Measurements from ENCODE around the gene KRT31.

DNA sequence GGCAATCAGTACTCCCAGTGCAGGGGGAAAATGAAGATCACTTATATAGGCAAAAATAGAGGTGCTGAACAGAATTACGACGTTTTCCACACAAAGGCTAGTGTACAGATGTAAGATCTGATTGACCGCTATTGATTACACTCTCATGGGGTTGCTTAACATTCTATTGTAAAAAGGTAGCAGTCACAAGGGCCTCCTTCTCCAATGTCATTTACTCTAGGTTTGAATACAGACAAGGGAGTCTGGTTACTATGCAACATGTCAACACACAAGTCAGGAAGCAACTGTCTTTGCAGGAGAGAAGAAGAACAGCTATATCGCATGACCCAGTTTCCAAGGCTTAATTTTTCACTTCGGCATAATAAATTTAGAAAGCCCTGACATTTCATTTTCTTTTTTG, 19.1 kb upstream of the KRT31 start:
- TF ChIP-seq CTCF (IDR thresholded peaks at IDR 0.05) (no peak), POLR2A (IDR thresholded peaks at IDR 0.05) (no peak)
